Measurements from ENCODE around the gene KIF26B. TPM values are rescaled to one million over a fixed set of nuclear protein-coding genes. Genes with fewer than 3 reads are reported as not detected.
A peak's percentile ranks its signal among the peaks of the same experiment; 100 is the strongest.

Gene KIF26B
- total RNA-seq, 4 donors from 2014 or later, result 2.4 to 6.7 (median 6.1) TPM

DNA sequence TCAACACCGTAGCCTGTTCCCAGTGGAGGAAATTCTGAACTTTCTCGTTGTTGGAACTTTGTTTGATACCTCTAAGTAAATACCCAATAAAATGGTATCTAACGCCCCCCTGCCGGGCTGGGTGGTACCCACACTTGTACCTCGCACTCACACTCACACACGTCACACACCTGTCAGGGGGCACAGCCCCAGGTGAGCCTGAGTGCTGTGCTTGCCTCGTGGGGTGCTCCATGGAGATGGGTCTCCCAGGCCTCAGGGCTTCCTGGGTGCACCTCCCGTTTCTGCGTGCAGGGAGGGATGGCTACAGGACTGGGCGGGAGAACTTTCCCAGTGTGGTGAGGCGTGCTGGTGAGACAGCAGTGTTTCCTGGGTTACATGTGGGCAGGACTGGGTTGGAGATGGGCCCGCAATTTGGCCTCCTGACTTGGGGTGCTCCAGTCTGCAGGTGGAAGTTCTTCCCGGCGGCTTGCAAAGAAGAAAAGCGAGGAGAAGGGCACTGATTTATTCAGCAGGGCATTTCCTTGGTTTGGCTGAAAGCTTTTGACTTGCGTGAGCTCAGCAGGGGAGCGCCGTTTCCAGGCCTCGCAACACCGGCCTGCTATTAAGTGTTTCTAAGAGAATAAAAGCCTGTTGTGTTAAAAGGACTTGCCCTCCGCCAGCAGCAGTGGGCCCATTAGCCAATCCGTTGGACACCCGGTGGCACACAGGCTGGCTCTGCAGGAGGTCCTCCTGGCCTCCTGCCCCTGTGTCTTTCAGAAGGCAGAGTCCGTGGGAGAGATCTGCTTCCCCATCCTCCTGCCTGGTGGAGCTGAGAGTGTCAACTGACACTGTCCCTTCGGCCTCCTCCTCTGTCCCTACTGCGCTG lies 79.7 kb downstream of the KIF26B start:
- TF ChIP-seq, protein P1, sequence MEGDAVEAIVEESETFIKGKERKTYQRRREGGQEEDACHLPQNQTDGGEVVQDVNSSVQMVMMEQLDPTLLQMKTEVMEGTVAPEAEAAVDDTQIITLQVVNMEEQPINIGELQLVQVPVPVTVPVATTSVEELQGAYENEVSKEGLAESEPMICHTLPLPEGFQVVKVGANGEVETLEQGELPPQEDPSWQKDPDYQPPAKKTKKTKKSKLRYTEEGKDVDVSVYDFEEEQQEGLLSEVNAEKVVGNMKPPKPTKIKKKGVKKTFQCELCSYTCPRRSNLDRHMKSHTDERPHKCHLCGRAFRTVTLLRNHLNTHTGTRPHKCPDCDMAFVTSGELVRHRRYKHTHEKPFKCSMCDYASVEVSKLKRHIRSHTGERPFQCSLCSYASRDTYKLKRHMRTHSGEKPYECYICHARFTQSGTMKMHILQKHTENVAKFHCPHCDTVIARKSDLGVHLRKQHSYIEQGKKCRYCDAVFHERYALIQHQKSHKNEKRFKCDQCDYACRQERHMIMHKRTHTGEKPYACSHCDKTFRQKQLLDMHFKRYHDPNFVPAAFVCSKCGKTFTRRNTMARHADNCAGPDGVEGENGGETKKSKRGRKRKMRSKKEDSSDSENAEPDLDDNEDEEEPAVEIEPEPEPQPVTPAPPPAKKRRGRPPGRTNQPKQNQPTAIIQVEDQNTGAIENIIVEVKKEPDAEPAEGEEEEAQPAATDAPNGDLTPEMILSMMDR (IDR thresholded peaks at IDR 0.05), result no peak
- no peak for TF ChIP-seq POLR2A (IDR thresholded peaks at IDR 0.05)
- H3K27ac ChIP-seq, result peak overlapping the region; percentile 47 to 79 (median 71)
- no peak overlapping the region for H3K4me3 ChIP-seq (replicated peaks in 1 of 3)
- 53 to 55% methylated on average over 22 to 26 of the region's 26 CpGs for WGBS, 2 donors
- DNase-seq, result peak; percentile 77 to 81
- H3K4me1 ChIP-seq, result peaks cover 13 to 15% of the 10 kb centered on the region in 2 donors
- H3K9me3 ChIP-seq, result no peaks in the 10 kb centered on the region
- H3K27me3 ChIP-seq, result no peaks in the 10 kb centered on the region
- intact Hi-C loops (cut with DNase I), result no loop called here
- H3K36me3 ChIP-seq, result no peaks in the 10 kb centered on the region

DNA sequence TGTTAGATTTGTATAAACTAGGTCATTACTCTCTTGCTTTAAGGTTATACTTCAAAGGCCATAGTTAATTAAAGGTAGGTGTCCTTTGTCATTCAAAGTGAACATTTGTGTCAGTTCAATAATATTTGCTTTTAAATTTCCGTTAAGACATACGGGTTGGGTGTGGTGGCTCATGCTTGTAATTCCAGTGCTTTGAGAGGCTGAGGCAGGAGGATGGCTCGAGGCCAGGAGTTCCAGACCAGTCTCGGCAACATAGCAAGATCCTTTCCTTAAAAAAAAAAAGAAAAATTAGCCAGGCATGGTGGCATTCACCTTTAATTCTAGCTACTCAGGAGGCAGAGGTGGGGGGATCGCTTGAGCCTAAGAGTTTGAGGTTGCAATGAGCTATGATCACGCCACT lies 80.4 kb downstream of the KIF26B start:
- 42 to 46% methylated on average over 6 of the region's 6 CpGs for WGBS, 2 donors
- TF ChIP-seq POLR2A (IDR thresholded peaks at IDR 0.05), result no peak
- TF ChIP-seq, protein P1 (IDR thresholded peaks at IDR 0.05), result no peak
- H3K27me3 ChIP-seq, result no peaks in the 10 kb centered on the region
- peak; percentile 50 to 53 for DNase-seq
- H3K36me3 ChIP-seq, result no peaks in the 10 kb centered on the region
- peak overlapping the region in 2 of 3 donors; percentile 47 to 79 for H3K27ac ChIP-seq
- H3K9me3 ChIP-seq, result no peaks in the 10 kb centered on the region
- H3K4me1 ChIP-seq, result peaks cover 13 to 15% of the 10 kb centered on the region in 2 donors
- intact Hi-C loops (cut with DNase I), result no loop called here
- H3K4me3 ChIP-seq (replicated peaks in 1 of 3), result no peak overlapping the region

DNA sequence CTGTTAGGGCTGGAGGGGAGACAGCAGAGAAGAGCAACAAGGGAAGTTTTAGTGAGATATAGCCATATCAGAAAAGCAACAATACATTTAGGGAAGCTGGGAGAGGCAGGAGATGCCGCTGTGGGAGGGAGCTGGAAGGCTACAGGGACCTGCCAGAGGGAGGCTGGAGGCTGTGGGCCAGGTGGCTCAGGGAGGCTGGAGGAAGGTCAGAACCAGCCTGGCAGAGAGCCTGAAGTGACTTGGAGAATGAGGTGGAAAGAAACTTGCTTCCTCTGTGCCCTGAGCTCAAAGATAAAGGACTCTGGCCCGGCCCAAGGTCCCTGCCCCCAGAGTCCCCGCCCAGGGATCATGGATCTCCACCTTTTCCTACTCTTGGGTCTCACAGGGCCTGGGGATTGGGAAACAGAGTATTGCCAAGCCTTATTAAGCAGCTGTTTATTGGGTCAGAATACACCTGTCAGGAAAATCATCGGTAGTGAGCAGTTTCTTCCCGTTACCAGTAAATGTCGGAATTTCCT lies 85.9 kb downstream of the KIF26B start:
- Histone ChIP-seq H3K27ac (no peak overlapping the region), H3K36me3 (no peaks in the 10 kb centered on the region), H3K4me1 (peaks cover 0 to under 1% of the 10 kb centered on the region in 2 donors), H3K4me3 (replicated peaks in 1 of 3) (no peak overlapping the region), H3K27me3 (no peaks in the 10 kb centered on the region), H3K9me3 (no peaks in the 10 kb centered on the region)
- intact Hi-C loops (cut with DNase I), result no loop called here
- DNase-seq, result no peak
- 83 to 95% methylated on average over 6 of the region's 6 CpGs for WGBS, 2 donors
- no peak for TF ChIP-seq POLR2A (IDR thresholded peaks at IDR 0.05)
- TF ChIP-seq, protein P1 (IDR thresholded peaks at IDR 0.05), result no peak

DNA sequence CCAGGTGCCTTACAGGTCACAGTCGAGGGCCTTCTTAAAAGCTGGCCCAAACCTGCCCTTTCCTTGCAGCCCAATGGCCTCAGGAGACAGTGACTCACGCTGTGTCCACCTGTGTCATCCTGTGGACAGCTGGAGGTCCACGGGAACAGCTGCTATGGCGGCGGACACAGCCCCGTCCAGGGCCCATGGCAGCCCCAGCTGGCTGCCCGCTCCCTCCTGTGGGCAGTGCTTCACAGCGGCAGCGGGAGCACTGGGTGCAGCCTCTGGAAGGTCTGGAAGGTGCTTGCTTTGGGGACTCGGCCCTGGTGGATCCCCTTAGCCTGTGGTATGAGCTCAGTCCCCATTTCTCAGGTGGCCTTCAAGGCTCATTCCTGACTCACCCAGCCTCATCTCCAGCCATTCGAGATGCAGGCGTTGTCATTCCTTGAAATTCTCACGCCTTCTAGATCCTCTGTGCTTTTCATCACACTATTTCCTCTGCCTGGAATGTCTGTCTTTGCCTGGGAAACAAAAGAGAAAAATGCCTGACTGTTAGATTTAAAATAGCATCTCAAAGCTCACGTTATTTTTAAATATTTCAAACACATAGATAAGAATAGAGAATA lies 86.8 kb downstream of the KIF26B start:
- Histone ChIP-seq H3K27me3 (no peaks in the 10 kb centered on the region), H3K4me3 (replicated peaks in 1 of 3) (no peak overlapping the region), H3K27ac (no peak overlapping the region), H3K9me3 (no peaks in the 10 kb centered on the region), H3K4me1 (no peaks in the 10 kb centered on the region), H3K36me3 (no peaks in the 10 kb centered on the region)
- TF ChIP-seq, protein P1 (IDR thresholded peaks at IDR 0.05), result no peak
- TF ChIP-seq POLR2A (IDR thresholded peaks at IDR 0.05), result no peak
- DNase-seq, result no peak
- intact Hi-C loops (cut with DNase I), result no loop called here
- WGBS, 2 donors, result 88 to 94% methylated on average over 6 to 9 of the region's 14 CpGs

DNA sequence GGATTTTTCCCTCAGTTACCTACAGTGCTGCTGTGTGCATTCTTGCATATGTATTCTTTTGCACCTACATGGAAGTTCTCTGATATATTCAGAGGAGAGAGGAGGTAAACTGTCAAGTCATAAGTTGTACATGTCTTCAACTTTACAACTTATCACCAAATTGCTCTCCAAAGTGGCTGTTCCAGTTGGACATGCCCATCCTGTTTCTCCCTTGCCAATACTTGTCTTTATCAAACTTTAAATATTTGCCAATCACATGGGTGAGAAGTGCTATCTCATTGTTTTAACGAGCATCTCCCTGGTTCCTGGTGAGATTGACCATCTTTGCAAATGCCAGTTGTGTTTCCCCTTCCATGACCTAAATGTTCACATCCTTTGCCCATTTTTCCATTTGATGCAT lies 88.2 kb downstream of the KIF26B start:
- H3K4me1 ChIP-seq, result no peaks in the 10 kb centered on the region
- H3K36me3 ChIP-seq, result no peaks in the 10 kb centered on the region
- H3K27ac ChIP-seq, result no peak overlapping the region
- intact Hi-C loops (cut with DNase I), result no loop called here
- H3K27me3 ChIP-seq, result no peaks in the 10 kb centered on the region
- DNase-seq, result no peak
- H3K4me3 ChIP-seq (replicated peaks in 1 of 3), result no peak overlapping the region
- 45 to 54% methylated on average over 1 of the region's 1 CpG for WGBS, 2 donors
- no peak for TF ChIP-seq POLR2A (IDR thresholded peaks at IDR 0.05)
- TF ChIP-seq, protein P1 (IDR thresholded peaks at IDR 0.05), result no peak
- no peaks in the 10 kb centered on the region for H3K9me3 ChIP-seq
